Liver (tissue), 9 donors: ENCODE measurements around the gene HOMER3. TPM values are rescaled to one million over a fixed set of nuclear protein-coding genes. Genes with fewer than 3 reads are reported as not detected.

ENCODE experiments used
- DNase-seq: peaks from one replicate; pipeline ENCODE4 v3.0.0-alpha.2; 2017; ENCODE audit warnings: low spot score
- H3K27ac ChIP-seq, 2 donors: one replicate each; pipeline ENCODE4 v1.7.0; 2013; ENCODE audit warnings: inconsistent platforms in 2 of 2, low read length in 2 of 2, control low read depth in 1 of 2, low read depth in 1 of 2, mild to moderate bottlenecking in 1 of 2
- H3K27me3 ChIP-seq, 4 donors: one replicate each; pipeline versions ENCODE4 v1.6.1 to v1.7.0; 2013; ENCODE audit warnings: low read length in 3 of 4, inconsistent platforms in 1 of 4, mild to moderate bottlenecking in 1 of 4, moderate library complexity in 1 of 4; ENCODE audit not compliant: control insufficient read depth in 4 of 4, insufficient read depth in 4 of 4
- H3K36me3 ChIP-seq, 4 donors: one replicate each; pipeline versions ENCODE4 v1.6.1 to v1.7.0; 2013; ENCODE audit warnings: low read length in 3 of 4, mild to moderate bottlenecking in 3 of 4, low read depth in 1 of 4, moderate library complexity in 1 of 4; ENCODE audit not compliant: control insufficient read depth in 4 of 4, insufficient read depth in 3 of 4
- H3K4me1 ChIP-seq, 4 donors: one replicate each; pipeline versions ENCODE4 v1.6.1 to v1.7.0; 2013; ENCODE audit warnings: low read length in 3 of 4, mild to moderate bottlenecking in 3 of 4, moderate library complexity in 1 of 4; ENCODE audit not compliant: control insufficient read depth in 4 of 4, insufficient read depth in 4 of 4
- H3K4me3 ChIP-seq, 3 donors: one replicate each; pipeline versions ENCODE4 v1.6.1 to v1.7.0; 2013; ENCODE audit warnings: low read length in 3 of 3, control low read depth in 1 of 3, low read depth in 1 of 3, mild to moderate bottlenecking in 1 of 3
- H3K9ac ChIP-seq, 2 donors: one replicate each; pipeline ENCODE4 v1.7.0; 2013; ENCODE audit warnings: low read length in 2 of 2, mild to moderate bottlenecking in 2 of 2, moderate library complexity in 2 of 2, control low read depth in 1 of 2, low read depth in 1 of 2
- H3K9me3 ChIP-seq, 4 donors: one replicate each; pipeline versions ENCODE4 v1.6.1 to v1.7.0; 2013; ENCODE audit warnings: low read length in 3 of 4; ENCODE audit not compliant: control insufficient read depth in 4 of 4
- EGR1 ChIP-seq, 2 donors: IDR thresholded peaks; 2 replicates each; pipeline ENCODE4 v1.6.1; 2016 to 2018; ENCODE audit warnings: antibody characterized with exemption in 2 of 2, low read depth in 2 of 2
- FOXA2 ChIP-seq: IDR thresholded peaks from 2 replicates; pipeline ENCODE4 v1.6.1; 2016; ENCODE audit warnings: antibody characterized with exemption
- GABPA ChIP-seq, 2 donors: IDR thresholded peaks in 1 of 2; conservative IDR thresholded peaks in 1 of 2; 2 replicates each; pipeline ENCODE4 v1.6.1; 2016; ENCODE audit warnings: antibody characterized with exemption in 2 of 2, mild to moderate bottlenecking in 1 of 2, moderate library complexity in 1 of 2
- HNF4A ChIP-seq, 2 donors: conservative IDR thresholded peaks; 2 replicates each; pipeline ENCODE4 v1.6.1; 2016; ENCODE audit warnings: antibody characterized with exemption in 2 of 2, mild to moderate bottlenecking in 2 of 2
- HNF4G ChIP-seq: IDR thresholded peaks from 2 replicates; pipeline ENCODE4 v1.6.1; 2016; ENCODE audit warnings: antibody characterized with exemption
- NR2F2 ChIP-seq: IDR thresholded peaks from 2 replicates; pipeline ENCODE4 v1.6.1; 2016; ENCODE audit warnings: antibody characterized with exemption
- RAD21 ChIP-seq, 2 donors: IDR thresholded peaks; 2 replicates each; pipeline ENCODE4 v1.6.1; 2016; ENCODE audit warnings: antibody characterized with exemption in 2 of 2, mild to moderate bottlenecking in 2 of 2
- RXRA ChIP-seq, 2 donors: IDR thresholded peaks; 2 replicates each; pipeline ENCODE4 v1.6.1; 2017 to 2018; ENCODE audit warnings: antibody characterized with exemption in 2 of 2, mild to moderate bottlenecking in 1 of 2
- SP1 ChIP-seq: IDR thresholded peaks from 2 replicates; pipeline ENCODE4 v1.6.1; 2018; ENCODE audit warnings: antibody characterized with exemption, mild to moderate bottlenecking
- TAF1 ChIP-seq: conservative IDR thresholded peaks from 2 replicates; pipeline ENCODE4 v1.6.1; 2016; ENCODE audit warnings: antibody characterized with exemption, mild to moderate bottlenecking
- YY1 ChIP-seq: IDR thresholded peaks from 2 replicates; pipeline ENCODE4 v1.6.1; 2016; ENCODE audit warnings: antibody characterized with exemption, mild to moderate bottlenecking
- WGBS: extraction: QIAGEN DNeasy Blood & Tissue Kit; methylation state at CpG from one replicate; pipeline ENCODE4 v1.1.7; 2013; 5-methylcytosine and 5-hydroxymethylcytosine counted together
- polyA plus RNA-seq, 2 donors: library from polyadenylated mRNA; stranded (reverse) in 1 of 2; unstranded in 1 of 2; fragments of 200-250 nt in 1 of 2; fragments of >200 nt in 1 of 2; fragmentation: Nextera tagmentation in 1 of 2; extraction: Ambion mirVana in 1 of 2; gene quantifications; one replicate each; pipeline versions ENCODE4 v1.2.1 to v1.2.3, GENCODE V29; 2013 to 2015
- total RNA-seq, 2 donors: library from RNA; depleted of rRNA; stranded (reverse); fragments of >200 nt; gene quantifications; one replicate each; pipeline ENCODE4 v1.2.3, GENCODE V29; 2014
- TF ChIP-seq, protein P1 (sequence below): IDR thresholded peaks from 2 replicates; pipeline ENCODE4 v1.6.1; 2016; ENCODE audit warnings: antibody characterized with exemption
- TF ChIP-seq, protein P2 (sequence below): IDR thresholded peaks from 2 replicates; pipeline ENCODE4 v1.6.1; 2016; ENCODE audit warnings: antibody characterized with exemption
- TF ChIP-seq, protein P3 (sequence below): IDR thresholded peaks from 2 replicates; pipeline ENCODE4 v1.6.1; 2016; ENCODE audit warnings: antibody characterized with exemption
- TF ChIP-seq, protein P4 (sequence below): fragments of 150-350 bp; IDR thresholded peaks from 2 replicates; pipeline ENCODE4 v1.5.1; 2017; ENCODE audit warnings: improper control_type of control experiment, low read depth, low read length; ENCODE audit not compliant: missing input control
- TF ChIP-seq, protein P5 (sequence below): IDR thresholded peaks from 2 replicates; pipeline ENCODE4 v1.6.1; 2016; ENCODE audit warnings: antibody characterized with exemption, mild to moderate bottlenecking
- donor health status: healthy.
- donor health status: healthy.
- donor health status: healthy.
- donor health status: healthy.
- donor health status: healthy.

The HOMER3 gene
- total and polyA plus RNA-seq, 4 donors: 0.18 to 5.4 (median 3.5) TPM

DNA sequence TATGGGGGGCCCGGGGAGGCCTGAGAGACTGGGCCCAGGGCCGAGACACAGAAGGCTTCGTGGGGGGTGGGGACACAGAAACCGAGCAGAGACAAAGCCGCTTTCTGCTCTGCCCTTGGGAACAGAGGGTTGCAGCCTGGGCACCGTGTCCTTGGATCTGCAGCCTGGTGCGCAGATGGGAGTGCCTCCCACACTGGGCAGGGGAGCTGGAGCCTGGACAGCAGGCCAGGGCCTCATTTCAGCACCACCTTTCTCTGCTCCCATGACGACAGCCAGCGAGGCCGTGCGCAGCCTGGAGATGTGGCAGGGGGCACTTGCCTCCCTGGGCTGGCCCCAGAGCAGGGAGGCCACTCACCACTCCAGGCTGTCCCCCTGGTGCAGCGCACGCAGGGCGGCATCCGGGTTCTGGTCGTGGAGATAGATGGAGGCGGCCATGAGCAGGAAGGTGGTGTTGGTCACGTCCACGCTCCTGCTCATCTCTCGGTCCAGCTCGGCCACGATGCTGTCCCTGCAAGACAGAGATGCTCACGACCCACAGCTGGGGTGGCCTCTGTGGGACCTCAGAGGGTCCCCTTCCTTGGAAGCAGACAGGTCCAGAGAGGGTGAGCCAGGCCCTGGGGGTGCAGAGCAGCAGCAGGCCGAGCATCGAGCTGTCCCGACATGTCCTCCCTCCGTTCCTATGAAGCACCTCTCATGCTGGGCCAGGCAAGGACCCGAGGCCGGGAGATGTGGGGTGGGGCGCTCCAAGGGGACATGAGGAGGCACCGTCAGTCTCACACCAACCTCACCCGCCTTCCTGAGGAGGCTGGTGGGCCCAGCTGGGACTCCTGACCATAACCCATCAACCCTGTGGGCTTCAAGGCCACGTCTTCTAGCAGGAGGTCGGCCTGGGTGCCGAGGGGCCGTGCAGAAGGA, 34.2 kb downstream of the HOMER3 start:
- H3K9me3 ChIP-seq: no peaks in the 10 kb centered on the region
- no peak overlapping the region for H3K27ac ChIP-seq
- no peak overlapping the region for H3K4me3 ChIP-seq
- peaks cover 4 to 61% (median 18%) of the 10 kb centered on the region in 4 donors for H3K36me3 ChIP-seq
- H3K27me3 ChIP-seq: no peaks in the 10 kb centered on the region
- H3K9ac ChIP-seq: no peak overlapping the region
- 95% methylated on average over 36 of the region's 36 CpGs for WGBS
- DNase-seq: no peak
- no peak for TF ChIP-seq EGR1 (IDR thresholded peaks at IDR 0.05; ENCODE audit: low read depth in 2 of 2)
- TF ChIP-seq, protein P1, sequence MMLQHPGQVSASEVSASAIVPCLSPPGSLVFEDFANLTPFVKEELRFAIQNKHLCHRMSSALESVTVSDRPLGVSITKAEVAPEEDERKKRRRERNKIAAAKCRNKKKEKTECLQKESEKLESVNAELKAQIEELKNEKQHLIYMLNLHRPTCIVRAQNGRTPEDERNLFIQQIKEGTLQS: no peak
- TF ChIP-seq NR2F2: no peak
- TF ChIP-seq HNF4G: no peak
- TF ChIP-seq, protein P2, sequence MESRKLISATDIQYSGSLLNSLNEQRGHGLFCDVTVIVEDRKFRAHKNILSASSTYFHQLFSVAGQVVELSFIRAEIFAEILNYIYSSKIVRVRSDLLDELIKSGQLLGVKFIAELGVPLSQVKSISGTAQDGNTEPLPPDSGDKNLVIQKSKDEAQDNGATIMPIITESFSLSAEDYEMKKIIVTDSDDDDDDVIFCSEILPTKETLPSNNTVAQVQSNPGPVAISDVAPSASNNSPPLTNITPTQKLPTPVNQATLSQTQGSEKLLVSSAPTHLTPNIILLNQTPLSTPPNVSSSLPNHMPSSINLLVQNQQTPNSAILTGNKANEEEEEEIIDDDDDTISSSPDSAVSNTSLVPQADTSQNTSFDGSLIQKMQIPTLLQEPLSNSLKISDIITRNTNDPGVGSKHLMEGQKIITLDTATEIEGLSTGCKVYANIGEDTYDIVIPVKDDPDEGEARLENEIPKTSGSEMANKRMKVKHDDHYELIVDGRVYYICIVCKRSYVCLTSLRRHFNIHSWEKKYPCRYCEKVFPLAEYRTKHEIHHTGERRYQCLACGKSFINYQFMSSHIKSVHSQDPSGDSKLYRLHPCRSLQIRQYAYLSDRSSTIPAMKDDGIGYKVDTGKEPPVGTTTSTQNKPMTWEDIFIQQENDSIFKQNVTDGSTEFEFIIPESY: no peak
- TF ChIP-seq GABPA (IDR thresholded peaks at IDR 0.05 in 1 of 2, conservative IDR thresholded peaks at IDR 0.05 in 1 of 2): no peak
- no peak for TF ChIP-seq YY1
- TF ChIP-seq, protein P3, sequence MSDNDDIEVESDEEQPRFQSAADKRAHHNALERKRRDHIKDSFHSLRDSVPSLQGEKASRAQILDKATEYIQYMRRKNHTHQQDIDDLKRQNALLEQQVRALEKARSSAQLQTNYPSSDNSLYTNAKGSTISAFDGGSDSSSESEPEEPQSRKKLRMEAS: no peak
- H3K4me1 ChIP-seq: no peaks in the 10 kb centered on the region

DNA sequence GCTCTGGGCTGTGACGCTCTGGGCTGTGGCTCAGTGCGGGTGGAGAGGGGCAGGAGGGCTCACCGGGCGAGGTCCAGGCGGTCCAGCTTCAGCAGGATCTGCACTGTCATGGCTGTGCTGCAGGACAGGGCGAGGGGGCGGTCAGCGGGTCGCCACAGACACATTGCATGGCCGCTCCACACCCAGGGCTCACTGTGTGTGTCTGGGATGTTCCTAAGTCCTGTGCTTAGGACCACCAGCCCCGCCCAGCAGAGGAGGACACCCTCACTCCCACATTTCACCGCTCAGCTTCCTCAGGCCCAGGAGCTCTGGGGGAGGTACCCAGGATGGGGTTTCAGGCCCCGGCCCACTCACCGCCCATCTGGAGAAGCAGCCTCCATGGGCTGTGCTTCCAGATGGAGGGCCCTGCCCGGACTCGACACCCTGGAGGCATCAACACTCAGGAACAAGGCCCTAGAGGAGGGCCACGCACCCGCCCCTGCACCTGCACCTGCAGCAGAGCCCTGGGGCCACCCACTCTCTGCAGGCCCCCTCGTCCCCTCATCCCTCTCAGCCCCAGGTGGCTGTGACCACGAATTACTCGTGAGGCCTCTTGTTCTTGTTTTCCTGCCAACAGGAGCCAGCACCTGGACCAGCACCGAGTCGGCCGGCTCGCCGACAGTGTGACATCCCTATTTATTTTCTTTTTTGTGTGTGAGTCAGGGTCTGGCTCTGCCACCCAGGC, 35.3 kb downstream of the HOMER3 start:
- H3K36me3 ChIP-seq: peaks cover 4 to 64% (median 19%) of the 10 kb centered on the region in 4 donors

More for the DNA sequence above, 35.3 kb downstream of the HOMER3 start:
- Histone ChIP-seq H3K4me3 (no peak overlapping the region), H3K4me1 (no peaks in the 10 kb centered on the region), H3K9ac (no peak overlapping the region), H3K27me3 (no peaks in the 10 kb centered on the region), H3K9me3 (no peaks in the 10 kb centered on the region), H3K27ac (no peak overlapping the region)
- no peak for TF ChIP-seq RAD21 (IDR thresholded peaks at IDR 0.05)
- no peak for TF ChIP-seq SP1
- TF ChIP-seq, protein P2: no peak
- TF ChIP-seq YY1: no peak
- no peak for TF ChIP-seq EGR1 (IDR thresholded peaks at IDR 0.05; ENCODE audit: low read depth in 2 of 2)
- TF ChIP-seq HNF4G: no peak
- TF ChIP-seq, protein P1: no peak
- no peak for TF ChIP-seq NR2F2
- TF ChIP-seq RXRA (IDR thresholded peaks at IDR 0.05): no peak
- no peak for TF ChIP-seq HNF4A (conservative IDR thresholded peaks at IDR 0.05)
- no peak for TF ChIP-seq FOXA2
- no peak for TF ChIP-seq TAF1
- TF ChIP-seq, protein P4, sequence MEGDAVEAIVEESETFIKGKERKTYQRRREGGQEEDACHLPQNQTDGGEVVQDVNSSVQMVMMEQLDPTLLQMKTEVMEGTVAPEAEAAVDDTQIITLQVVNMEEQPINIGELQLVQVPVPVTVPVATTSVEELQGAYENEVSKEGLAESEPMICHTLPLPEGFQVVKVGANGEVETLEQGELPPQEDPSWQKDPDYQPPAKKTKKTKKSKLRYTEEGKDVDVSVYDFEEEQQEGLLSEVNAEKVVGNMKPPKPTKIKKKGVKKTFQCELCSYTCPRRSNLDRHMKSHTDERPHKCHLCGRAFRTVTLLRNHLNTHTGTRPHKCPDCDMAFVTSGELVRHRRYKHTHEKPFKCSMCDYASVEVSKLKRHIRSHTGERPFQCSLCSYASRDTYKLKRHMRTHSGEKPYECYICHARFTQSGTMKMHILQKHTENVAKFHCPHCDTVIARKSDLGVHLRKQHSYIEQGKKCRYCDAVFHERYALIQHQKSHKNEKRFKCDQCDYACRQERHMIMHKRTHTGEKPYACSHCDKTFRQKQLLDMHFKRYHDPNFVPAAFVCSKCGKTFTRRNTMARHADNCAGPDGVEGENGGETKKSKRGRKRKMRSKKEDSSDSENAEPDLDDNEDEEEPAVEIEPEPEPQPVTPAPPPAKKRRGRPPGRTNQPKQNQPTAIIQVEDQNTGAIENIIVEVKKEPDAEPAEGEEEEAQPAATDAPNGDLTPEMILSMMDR: no peak
- TF ChIP-seq, protein P5, sequence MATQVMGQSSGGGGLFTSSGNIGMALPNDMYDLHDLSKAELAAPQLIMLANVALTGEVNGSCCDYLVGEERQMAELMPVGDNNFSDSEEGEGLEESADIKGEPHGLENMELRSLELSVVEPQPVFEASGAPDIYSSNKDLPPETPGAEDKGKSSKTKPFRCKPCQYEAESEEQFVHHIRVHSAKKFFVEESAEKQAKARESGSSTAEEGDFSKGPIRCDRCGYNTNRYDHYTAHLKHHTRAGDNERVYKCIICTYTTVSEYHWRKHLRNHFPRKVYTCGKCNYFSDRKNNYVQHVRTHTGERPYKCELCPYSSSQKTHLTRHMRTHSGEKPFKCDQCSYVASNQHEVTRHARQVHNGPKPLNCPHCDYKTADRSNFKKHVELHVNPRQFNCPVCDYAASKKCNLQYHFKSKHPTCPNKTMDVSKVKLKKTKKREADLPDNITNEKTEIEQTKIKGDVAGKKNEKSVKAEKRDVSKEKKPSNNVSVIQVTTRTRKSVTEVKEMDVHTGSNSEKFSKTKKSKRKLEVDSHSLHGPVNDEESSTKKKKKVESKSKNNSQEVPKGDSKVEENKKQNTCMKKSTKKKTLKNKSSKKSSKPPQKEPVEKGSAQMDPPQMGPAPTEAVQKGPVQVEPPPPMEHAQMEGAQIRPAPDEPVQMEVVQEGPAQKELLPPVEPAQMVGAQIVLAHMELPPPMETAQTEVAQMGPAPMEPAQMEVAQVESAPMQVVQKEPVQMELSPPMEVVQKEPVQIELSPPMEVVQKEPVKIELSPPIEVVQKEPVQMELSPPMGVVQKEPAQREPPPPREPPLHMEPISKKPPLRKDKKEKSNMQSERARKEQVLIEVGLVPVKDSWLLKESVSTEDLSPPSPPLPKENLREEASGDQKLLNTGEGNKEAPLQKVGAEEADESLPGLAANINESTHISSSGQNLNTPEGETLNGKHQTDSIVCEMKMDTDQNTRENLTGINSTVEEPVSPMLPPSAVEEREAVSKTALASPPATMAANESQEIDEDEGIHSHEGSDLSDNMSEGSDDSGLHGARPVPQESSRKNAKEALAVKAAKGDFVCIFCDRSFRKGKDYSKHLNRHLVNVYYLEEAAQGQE: no peak
- TF ChIP-seq GABPA (IDR thresholded peaks at IDR 0.05 in 1 of 2, conservative IDR thresholded peaks at IDR 0.05 in 1 of 2): no peak
- DNase-seq: no peak
- WGBS: 96% methylated on average over 26 of the region's 26 CpGs
